SJCRH30 (cell line): ENCODE results near the gene SPANXN2. TPM values are rescaled to one million over a fixed set of nuclear protein-coding genes. Genes with fewer than 3 reads are reported as not detected.

Experiments
- total RNA-seq: library from RNA; depleted of rRNA; stranded (reverse); fragments of >200 nt; shearing (Covaris generic); gene quantifications from 2 replicates; pipeline ENCODE4 v1.2.3, GENCODE V29; 2014; rRNA removed

The SPANXN2 gene
- total RNA-seq, 1 experiment from 2014 or later, result not detected

Other genes with a start within 250 kb of the SPANXN2 start
- not detected in 2 replicates for gene SPANXN3, start 203.3 kb downstream of the SPANXN2 start, total RNA-seq
- gene SLITRK4, start 84.7 kb downstream of the SPANXN2 start, total RNA-seq, result 0.02 TPM in 1 of 2 replicates, not detected in the other
- gene UBE2NL, start 163.3 kb upstream of the SPANXN2 start, total RNA-seq, result 0.48 and 0.87 TPM in 2 replicates